ENCODE results near the gene KIAA0319L. TPM values are rescaled to one million over a fixed set of nuclear protein-coding genes. Genes with fewer than 3 reads are reported as not detected.

KIAA0319L gene
- total RNA-seq, 1 donor from 2014 or later = 58.3 TPM

DNA sequence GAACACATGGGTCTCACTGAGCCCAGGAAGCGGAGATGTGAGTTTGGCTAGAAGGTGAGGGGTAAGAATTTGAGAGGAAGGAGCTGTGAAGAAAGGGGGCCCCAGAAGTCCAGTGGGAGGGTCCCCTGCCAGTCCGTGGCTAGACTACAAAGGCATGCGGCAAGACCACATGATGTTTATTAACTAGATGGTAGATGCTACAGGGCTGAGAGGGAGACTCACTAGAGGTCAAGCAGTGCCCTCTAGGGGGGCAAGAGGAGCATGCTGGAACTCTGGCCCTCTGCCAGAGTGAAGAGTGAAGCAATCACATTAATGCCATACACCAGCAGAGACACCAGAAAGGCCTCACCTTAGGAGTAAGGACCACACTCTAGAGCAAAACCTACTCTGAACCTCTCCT lies 12.2 kb downstream of the KIAA0319L start:
- H3K4me1 Mint-ChIP-seq = peaks cover 13% of the 10 kb centered on the region
- Histone ChIP-seq H3K27ac (no peak overlapping the region), H3F3A (ENCODE audit: low read depth) (peaks cover 20% of the 10 kb centered on the region), H3K4me3 (no peak overlapping the region), H2AFZ (replicated peaks) (no peak overlapping the region), H3K36me3 (peaks cover 3% of the 10 kb centered on the region), H3K9me3 (ENCODE audit: low read depth) (no peaks in the 10 kb centered on the region), H3K4me1 (peaks cover under 1% of the 10 kb centered on the region), H3K79me2 (ENCODE audit: low read depth) (peaks cover 65% of the 10 kb centered on the region), H3K4me2 (no peak overlapping the region), H3K27me3 (no peaks in the 10 kb centered on the region), H4K20me1 (ENCODE audit: low read depth) (peaks cover 19% of the 10 kb centered on the region), H3K9ac (no peak overlapping the region)
- no peaks in the 10 kb centered on the region for H3K27me3 Mint-ChIP-seq (ENCODE audit: insufficient read depth, low read depth)
- H3K9me3 Mint-ChIP-seq = no peaks in the 10 kb centered on the region
- H3K36me3 Mint-ChIP-seq = peaks cover 20% of the 10 kb centered on the region
- DNase-seq (ENCODE audit: low spot score) = peak; percentile 83
- no peak overlapping the region for H3K4me3 Mint-ChIP-seq
- no peak overlapping the region for H3K27ac Mint-ChIP-seq
- TF ChIP-seq, protein P1, sequence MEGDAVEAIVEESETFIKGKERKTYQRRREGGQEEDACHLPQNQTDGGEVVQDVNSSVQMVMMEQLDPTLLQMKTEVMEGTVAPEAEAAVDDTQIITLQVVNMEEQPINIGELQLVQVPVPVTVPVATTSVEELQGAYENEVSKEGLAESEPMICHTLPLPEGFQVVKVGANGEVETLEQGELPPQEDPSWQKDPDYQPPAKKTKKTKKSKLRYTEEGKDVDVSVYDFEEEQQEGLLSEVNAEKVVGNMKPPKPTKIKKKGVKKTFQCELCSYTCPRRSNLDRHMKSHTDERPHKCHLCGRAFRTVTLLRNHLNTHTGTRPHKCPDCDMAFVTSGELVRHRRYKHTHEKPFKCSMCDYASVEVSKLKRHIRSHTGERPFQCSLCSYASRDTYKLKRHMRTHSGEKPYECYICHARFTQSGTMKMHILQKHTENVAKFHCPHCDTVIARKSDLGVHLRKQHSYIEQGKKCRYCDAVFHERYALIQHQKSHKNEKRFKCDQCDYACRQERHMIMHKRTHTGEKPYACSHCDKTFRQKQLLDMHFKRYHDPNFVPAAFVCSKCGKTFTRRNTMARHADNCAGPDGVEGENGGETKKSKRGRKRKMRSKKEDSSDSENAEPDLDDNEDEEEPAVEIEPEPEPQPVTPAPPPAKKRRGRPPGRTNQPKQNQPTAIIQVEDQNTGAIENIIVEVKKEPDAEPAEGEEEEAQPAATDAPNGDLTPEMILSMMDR (IDR thresholded peaks at IDR 0.05) = peak; percentile 70
- TF ChIP-seq EZH2phosphoT487 (IDR thresholded peaks at IDR 0.05) (no peak), EZH2 (IDR thresholded peaks at IDR 0.05) (no peak)

GRCh38 chr1:35539824-35540261 lies 17.4 kb downstream of the KIAA0319L start:
- H4K20me1 ChIP-seq (ENCODE audit: low read depth) = peaks cover 27% of the 10 kb centered on the region
- DNase-seq (ENCODE audit: low spot score) = no peak
- no peak overlapping the region for H2AFZ ChIP-seq (replicated peaks)
- no peaks in the 10 kb centered on the region for H3K9me3 ChIP-seq (ENCODE audit: low read depth)
- peaks cover 35% of the 10 kb centered on the region for H3K4me1 Mint-ChIP-seq
- H3K27ac ChIP-seq = peak overlapping the region; percentile 57
- H3K27me3 ChIP-seq = no peaks in the 10 kb centered on the region
- no peaks in the 10 kb centered on the region for H3K9me3 Mint-ChIP-seq
- H3K27me3 Mint-ChIP-seq (ENCODE audit: insufficient read depth, low read depth) = no peaks in the 10 kb centered on the region
- H3K9ac ChIP-seq = no peak overlapping the region
- H3K27ac Mint-ChIP-seq = no peak overlapping the region
- no peaks in the 10 kb centered on the region for H3K36me3 ChIP-seq
- peaks cover 20% of the 10 kb centered on the region for H3K4me1 ChIP-seq
- TF ChIP-seq EZH2 (IDR thresholded peaks at IDR 0.05) = no peak
- TF ChIP-seq, protein P1 (IDR thresholded peaks at IDR 0.05) = no peak
- no peak for TF ChIP-seq EZH2phosphoT487 (IDR thresholded peaks at IDR 0.05)
- H3K79me2 ChIP-seq (ENCODE audit: low read depth) = peaks cover 94% of the 10 kb centered on the region
- H3K36me3 Mint-ChIP-seq = peaks cover 7% of the 10 kb centered on the region
- no peak overlapping the region for H3K4me3 ChIP-seq
- peak overlapping the region; percentile 26 for H3K4me2 ChIP-seq
- H3K4me3 Mint-ChIP-seq = no peak overlapping the region
- peaks cover 12% of the 10 kb centered on the region for H3F3A ChIP-seq (ENCODE audit: low read depth)

GRCh38 chr1:35539073-35539823 lies 18.0 kb downstream of the KIAA0319L start:
- DNase-seq (ENCODE audit: low spot score) = no peak
- Mint-ChIP-seq H3K36me3 (peaks cover 7% of the 10 kb centered on the region), H3K27me3 (ENCODE audit: insufficient read depth, low read depth) (no peaks in the 10 kb centered on the region), H3K27ac (peak overlapping the region; percentile 78), H3K4me3 (no peak overlapping the region), H3K9me3 (no peaks in the 10 kb centered on the region), H3K4me1 (peaks cover 33% of the 10 kb centered on the region)
- Histone ChIP-seq H3K4me1 (peaks cover 20% of the 10 kb centered on the region), H3K4me2 (peak overlapping the region; percentile 26), H3K27me3 (no peaks in the 10 kb centered on the region), H4K20me1 (ENCODE audit: low read depth) (peaks cover 24% of the 10 kb centered on the region), H3K9ac (no peak overlapping the region), H3F3A (ENCODE audit: low read depth) (peaks cover 12% of the 10 kb centered on the region), H3K36me3 (no peaks in the 10 kb centered on the region), H2AFZ (replicated peaks) (no peak overlapping the region), H3K4me3 (no peak overlapping the region), H3K9me3 (ENCODE audit: low read depth) (no peaks in the 10 kb centered on the region), H3K27ac (peak overlapping the region; percentile 57), H3K79me2 (ENCODE audit: low read depth) (peaks cover 91% of the 10 kb centered on the region)
- TF ChIP-seq, protein P1 (IDR thresholded peaks at IDR 0.05) = no peak
- TF ChIP-seq EZH2phosphoT487 (IDR thresholded peaks at IDR 0.05) (no peak), EZH2 (IDR thresholded peaks at IDR 0.05) (no peak)

Measured in neural progenitor cell (in vitro differentiated cells).